ENCODE measurements around the gene COL4A5.
"Not testable (repeated sequence)": the region's sequence is repeated elsewhere in the genome, so short reads cannot be mapped to it uniquely, and the experiment has no call there.

COL4A5 gene

DNA sequence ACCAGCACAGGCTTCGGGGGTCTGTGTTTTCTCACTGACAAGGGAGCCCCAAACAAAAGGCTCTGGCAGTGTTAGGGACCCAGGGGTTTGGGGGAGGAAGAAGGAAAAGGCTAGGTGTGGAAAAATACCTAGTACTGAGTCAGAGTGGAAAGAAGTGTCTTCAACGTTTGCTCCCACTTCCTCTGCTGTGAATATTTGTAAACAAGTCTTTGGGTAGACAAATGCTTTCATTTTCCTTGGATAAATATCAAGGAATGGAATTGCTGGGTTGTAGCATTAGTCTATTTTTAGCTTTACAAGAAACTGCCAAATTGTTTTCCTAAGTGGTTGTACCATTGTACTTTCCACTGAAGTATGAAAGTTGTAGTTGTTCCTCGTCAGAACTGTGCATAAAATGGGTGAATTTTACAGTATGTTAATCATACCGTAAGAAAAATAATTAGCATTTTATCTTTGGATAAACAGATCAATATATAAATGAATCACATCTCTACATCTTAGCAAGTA, 17.4 kb downstream of the COL4A5 start:
- no peak for DNase-seq

DNA sequence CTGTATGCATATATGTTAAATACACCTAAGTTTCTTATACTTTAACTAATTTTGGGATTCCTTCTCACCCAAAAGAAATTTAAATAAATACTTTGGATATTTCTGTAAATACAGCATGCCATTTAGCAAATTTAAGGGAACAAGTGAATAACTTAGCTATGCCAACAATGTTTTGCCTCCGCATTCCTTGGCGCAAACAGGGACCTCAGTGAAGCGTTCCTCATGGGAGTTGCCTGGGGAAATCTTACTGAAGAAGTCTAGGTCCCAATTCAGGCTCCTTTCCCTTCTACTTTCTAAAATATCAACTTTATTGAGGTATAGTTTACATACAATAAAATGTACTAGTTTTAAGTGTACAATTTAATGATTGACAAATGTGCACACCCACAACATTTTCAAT, 25.0 kb downstream of the COL4A5 start:
- no peak for DNase-seq

DNA sequence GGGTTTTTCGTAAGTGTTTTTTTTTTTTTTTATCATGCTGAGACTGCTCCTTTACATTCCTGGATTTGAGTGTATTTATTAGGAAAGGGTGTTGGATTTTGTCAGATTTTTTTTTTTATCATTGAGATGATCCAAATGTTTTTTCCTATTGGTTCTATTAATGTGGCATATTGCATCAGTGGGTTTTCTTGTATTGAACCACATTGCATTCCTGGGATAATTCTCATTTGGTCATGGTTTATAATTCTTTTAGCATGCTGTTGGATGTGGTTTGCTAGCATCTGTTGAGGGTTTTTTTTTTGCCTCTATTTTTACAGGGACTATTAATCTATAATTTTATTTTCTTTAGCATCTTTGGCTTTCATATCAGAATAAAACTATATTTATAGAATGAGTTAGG, 28.8 kb downstream of the COL4A5 start:
- DNase-seq: no peak

DNA sequence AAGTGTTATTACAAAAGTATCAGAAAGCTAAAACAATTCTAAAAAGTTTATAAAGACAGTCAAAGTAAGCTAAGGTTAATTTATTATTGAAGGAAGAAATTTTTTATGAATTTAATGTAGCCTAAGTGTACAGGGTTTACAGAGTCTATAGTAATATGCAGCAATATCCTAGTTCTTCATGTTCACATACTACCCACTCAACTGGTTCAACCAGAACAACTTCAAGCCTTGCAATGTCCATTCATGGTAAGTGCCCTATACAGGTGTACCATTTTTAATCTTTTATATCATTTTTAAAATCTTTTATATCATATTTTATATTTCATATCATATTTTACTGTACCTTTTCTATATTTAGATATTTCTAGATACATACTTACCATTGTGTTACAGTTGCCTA, 34.3 kb downstream of the COL4A5 start:
- DNase-seq: no peak

DNA sequence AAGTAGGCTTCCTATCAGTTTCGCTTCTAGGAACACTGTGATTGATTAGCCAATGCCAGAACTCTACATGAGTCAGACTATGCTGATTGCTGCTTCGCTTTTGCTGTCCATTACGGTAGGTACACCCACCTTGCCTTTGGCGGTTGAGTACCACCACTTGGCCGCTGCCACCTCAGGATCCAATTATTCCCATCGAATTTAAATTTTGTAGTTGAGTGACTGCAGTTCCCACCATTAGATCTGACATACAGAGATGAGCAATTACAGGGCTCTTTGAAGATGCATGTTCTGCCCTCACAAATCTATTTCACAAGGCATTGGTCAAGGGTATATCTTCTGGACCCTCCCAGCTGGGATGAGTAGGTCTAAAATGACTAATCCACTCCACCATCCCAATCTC, 41.9 kb downstream of the COL4A5 start:
- DNase-seq: not testable (repeated sequence)

DNA sequence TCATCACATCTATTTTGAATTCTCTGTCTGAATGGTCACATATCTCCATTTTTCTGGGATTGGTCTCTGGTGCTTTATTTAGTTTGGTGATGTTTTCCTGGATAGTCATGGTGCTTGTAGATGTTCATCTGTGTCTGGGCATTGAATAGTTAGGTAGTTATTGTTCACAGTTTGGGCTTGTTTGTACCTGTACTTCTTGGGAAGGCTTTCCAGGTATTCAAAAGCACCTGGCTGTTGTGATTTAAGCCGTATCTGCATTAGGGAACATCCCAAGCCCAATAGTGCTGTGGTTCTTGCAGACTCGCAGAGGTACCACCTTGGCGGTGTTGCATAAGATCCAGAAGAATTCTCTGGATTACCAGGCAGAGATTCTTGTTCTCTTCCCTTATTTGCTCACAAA, 44.6 kb downstream of the COL4A5 start:
- DNase-seq: no peak

DNA sequence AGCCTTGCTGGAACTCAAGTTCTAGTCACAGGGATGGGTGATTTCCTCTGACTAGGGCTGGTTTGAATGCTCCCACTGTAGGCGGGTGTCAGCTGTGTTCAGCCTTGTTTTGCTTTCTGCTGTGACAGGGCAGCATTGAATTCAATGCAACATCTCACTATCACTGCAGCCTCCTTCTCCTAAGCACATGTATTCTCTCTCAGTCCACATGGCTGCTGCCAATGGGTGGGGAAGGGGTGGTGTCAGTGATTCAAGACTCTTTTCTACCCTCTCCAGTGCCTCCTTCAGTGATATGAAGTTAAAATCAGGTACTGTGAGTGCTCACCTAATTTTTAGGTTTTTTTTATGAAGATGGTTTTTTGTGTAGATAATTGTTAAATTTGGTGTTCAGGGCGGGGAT, 46.3 kb downstream of the COL4A5 start:
- DNase-seq: no peak

DNA sequence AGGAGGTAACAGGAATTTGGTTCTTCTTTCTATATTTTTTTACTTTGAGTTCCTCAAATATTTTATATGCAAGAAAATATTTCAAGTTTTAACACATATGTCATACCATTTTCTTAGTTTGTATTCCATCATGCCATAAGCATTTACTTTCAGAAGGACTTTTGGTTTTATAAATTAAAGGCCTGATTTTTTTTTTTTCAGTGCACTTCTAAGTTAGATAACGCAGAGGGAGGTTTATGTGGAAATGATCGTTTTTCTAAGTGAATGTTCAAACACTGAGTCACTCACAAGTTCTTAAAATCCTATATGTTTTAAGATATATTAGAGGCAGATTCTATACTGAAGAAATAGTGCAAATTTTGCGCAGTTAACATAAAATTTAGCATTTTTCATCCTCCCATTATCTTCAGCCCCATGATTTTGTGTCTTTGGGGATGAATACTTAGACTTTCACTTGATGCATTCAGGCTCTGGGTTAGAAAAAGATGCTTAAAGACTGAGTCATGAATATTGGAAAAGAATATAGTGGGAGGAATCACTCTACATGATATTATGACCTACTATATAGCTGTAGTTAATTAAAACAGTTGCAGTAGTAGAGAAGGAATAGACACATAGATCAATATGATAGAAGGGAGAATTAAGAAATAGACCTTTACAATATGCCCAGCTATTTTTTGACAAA, 54.9 kb downstream of the COL4A5 start:
- DNase-seq: no peak

DNA sequence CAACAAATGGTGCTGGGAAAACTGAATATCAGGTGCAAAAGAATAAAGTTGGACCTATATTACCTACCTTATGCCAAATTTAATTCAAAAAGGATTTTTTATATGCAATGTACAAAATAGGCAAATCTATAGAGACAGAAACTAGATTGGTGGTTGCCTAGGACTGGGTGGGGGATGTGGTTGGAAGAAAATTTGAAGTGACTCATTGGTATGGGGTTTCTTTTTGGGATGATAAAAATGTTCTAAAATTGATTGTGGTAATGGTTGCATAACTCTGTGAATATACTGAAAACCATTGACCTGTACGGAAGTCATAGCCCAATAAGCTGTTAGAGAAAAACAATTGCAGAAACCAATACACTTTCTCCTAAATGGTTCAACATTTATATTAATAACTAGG, 72.1 kb downstream of the COL4A5 start:
- no peak for DNase-seq

DNA sequence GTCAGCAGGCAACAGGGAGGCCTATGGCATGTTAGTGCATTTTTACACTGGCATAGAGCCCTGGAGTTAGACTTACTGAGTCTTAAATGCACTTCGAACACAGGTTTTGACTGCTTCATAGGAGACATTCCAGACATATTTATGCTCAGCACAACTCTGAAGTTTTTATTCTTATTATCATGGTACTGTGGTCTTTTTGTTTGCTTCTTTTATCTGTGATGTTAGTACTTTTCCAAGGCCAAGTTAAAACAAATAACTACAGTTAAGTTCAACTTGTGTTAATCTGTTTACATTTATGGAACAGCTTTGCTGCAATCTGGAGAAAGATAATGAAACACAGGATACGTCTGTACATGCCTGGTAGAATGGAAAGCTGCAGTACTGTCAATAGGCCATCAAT, 76.5 kb downstream of the COL4A5 start:
- no peak for DNase-seq

DNA sequence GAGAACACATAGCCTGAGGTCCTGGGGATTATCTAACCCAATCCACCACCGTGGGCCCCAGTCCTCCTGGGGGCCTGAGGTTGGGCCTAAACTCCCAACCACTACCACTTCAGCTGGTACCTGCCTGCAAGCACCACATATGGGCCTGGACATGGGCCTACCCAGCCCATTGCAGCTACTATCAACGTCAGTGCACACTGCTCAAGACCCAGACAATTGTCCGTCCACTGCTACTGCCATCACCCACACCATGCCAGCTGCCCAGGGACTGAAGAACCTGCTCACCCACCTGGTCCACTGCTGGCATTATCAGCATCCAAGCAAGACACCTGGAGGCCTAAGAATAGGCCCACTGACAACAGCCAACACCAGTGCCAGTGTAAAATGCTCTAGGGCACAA, 88.1 kb downstream of the COL4A5 start:
- no peak for DNase-seq

DNA sequence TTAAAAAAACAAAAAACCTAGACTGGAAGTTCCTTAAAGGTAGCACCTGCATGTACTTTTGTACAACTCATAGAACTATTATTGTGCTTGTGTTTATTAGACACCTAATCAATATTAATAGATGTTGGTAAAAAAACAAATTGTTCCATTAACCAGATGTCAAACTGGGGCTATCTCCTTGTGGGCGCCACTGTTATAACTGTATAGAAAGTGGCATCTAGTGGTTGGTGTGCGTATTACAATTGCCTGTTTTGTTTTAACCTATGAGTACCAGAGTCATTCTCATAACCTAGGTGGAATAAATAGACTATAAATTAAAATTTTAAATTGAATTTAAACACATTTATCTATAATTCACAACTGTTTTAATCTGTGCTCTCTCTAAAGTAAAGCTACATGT, 97.4 kb downstream of the COL4A5 start:
- DNase-seq: peak in 1 of 2 experiments; percentile 18

DNA sequence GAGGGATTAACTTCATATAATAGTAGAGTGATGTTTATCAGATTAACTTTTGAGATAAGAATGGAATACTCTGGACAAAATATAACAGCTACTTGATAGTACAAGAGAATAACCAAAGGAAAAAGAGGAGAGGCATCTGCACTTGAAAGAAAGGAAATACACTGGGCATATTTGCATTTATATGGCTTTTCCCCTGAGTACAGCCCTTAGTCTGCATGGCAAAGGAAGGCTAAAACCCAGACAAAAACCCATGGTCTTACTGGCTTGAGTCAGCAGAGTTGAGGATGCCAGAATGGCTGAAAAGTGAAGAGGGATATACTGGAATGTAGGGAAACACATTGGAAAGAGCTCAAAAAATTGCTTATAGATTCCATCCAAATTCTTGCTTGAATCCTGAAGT, 101.6 kb downstream of the COL4A5 start:
- no peak for DNase-seq

DNA sequence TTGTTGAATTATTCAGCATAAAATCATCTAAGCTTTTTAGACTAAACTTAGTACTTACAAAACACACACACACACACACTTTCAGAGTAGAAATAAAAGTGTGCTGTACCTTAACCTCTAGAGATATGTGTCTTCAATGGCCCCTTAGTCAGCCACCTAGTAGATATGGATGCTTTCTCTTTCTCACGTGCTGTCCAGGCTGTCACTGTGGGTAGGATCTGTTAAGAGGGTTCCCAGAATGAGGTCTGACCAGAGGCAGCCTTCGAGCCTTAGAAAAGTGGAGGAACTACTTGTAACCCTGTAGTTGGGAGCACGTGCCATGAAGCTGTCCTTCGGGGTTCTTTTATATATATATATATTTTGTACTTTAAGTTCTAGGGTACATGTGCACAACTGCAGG, 117.9 kb downstream of the COL4A5 start:
- DNase-seq: no peak

DNA sequence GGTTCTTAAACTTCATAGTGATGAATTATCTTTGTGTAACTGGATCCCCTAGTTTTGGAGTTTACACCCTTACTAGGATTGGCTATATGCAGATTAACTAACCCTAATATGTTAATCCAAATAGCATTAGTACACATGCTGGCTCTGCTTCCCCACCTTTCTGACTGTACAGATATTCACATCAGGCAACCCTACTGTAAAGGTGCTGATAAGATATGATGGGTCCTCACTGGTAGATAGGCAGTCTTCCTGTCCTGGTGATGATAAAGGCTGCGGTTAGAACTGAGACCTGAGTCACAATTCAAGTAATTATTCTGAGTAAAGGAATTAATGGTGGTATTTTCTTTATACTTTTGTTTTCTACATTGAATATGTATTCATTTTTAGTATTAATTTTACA, 118.6 kb downstream of the COL4A5 start:
- DNase-seq: no peak

DNA sequence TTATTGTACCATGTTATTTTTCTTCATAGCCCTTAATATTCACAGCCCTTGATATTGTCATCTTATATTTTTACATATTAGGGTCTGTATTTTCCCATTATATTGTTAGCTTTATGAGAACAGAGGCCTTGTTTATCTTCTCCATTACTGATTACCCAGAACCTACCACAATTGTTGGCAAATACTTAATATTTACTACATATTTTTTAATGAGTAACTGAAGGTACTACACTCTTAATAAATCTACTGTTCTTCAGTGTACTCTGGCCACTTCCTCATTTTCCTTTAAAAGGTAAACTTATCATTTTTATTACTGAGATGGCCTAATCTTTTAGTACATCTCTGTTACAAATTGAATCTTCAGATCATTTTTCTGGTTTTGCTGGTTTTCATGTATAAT, 133.5 kb downstream of the COL4A5 start:
- DNase-seq: no peak

DNA sequence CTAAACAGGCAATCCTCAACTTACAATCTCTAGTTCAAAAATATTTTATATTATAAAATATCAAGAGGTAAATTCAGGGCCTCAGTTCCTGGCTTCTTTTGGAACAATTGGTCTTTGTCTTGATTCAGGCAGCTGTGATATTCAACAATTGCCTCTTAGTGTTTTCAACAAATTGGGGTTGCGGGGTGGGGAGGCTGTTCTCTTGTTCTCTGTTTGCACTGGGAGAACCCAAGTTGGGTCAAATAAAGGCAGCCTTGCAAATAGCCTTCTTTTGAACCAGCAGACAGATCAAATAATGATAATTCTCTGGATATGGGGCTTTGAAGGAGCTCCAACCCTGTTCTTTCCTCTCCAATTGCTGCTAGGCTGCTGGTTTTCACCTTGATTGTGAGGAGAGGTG, 142.5 kb downstream of the COL4A5 start:
- no peak for DNase-seq

DNA sequence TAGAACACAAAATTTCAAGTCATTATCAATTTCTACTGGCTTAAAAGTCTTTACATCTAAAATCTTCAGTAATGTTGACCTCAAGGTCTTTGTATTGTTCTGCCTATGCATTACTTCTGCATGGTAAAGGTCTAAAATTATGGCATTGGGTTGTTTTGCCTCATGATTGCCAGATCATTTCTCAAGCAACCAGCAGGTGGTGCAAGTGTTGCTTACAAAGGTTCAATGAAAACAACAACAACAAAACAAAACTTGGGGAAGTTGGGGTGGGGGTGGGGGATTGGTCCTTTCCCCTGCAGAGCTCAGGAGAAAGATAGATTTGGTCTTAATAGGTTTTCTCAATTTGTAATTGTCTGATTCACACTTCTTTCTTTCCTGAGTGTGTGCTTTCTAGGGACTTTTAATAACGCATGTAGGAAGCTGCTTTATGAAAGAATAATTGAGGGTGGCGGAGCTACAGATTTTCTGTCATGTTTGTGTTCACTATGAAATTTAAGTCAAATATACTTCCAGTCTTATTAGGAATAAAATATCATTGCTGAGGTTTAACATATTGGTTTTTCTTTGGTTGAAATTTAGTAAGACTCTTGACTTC, 145.1 kb downstream of the COL4A5 start:
- DNase-seq: no peak

DNA sequence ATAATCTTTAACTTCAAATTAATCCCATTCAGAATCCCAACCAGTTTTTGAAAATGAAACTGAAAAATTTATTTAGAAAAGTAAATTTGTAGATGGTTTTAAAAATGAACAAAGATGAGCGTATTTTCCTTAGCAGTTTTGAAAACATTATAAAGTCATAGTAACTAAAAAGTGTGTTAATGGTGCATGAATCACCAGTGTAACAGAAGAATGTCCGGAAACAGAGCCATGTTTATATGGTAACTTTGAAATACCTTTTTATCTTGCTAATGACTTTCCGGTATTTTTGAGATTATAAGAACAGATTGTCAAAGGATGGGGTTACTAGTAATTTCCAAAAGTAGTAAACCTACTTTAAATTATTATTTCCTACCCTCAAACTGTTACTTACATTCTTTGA, 150.9 kb downstream of the COL4A5 start:
- no peak for DNase-seq

DNA sequence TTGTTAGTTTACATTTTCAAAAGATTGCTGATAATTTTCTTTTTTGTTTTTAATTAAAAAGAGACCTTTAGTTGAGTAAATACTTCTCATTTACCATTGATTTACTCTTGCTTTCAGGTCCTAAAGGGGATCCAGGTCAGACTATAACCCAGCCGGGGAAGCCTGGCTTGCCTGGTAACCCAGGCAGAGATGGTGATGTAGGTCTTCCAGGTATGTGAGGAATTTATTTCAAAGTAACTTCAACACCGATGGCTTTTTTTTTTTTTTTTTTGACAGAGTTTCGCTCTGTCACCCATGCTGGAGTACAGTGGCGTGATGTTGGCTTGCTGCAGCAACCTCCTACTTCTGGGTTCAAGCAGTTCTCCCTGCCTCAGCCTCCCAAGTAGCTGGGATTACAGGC, 161.6 kb downstream of the COL4A5 start:
- DNase-seq: no peak

DNA sequence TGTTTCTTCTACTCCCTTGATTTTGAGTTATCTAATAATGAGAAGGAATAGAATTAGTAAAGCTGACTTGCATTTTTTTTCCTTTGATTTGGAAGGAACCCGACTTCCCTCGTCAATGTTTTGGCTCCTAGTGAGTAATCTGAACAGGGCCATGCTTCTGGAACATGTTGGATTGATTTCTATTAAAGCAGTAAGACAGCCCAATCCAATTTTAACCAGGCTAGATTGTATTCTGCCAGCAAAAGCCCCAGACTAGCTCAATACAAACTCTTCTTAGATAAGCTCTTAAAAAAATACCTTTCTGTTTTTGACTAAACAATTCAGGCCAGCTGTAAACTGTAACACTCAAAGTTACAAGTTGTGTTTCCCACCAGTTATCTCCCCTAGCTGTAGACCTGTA, 170.5 kb downstream of the COL4A5 start:
- no peak for DNase-seq

DNA sequence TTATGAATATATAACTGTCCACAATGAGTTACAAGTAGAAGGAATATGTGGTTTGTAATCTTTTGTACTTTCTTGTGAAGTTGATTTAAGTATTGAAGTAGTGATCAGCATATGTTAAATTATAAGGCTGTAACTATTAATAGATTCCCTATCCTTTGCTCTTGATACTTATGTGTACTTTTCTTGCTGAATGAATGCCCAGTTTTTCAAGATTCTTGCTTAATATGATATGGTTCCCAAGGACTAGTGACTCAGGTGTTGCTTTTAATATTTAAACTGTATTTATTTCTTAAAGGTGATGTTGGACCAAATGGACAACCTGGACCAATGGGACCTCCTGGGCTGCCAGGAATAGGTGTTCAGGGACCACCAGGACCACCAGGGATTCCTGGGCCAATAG, 175.0 kb downstream of the COL4A5 start:
- no peak for DNase-seq

DNA sequence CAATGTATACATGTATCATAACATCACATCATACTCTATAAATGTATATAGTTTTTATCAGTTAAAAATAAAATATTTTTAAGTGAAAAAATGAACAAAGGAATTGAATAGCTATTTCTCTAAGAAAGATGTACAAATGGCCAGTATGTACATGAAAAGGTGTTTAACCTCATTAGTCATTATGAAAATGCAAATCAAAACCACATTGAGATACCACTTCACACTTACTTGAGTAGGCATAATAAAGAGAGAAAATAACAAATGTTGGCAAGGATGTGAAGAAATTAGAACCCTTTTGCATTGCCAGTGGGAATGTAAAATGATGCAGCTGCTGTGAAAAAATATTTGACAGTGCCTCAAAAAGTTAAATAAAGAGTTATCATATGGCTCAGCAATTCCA, 201.2 kb downstream of the COL4A5 start:
- DNase-seq: no peak

DNA sequence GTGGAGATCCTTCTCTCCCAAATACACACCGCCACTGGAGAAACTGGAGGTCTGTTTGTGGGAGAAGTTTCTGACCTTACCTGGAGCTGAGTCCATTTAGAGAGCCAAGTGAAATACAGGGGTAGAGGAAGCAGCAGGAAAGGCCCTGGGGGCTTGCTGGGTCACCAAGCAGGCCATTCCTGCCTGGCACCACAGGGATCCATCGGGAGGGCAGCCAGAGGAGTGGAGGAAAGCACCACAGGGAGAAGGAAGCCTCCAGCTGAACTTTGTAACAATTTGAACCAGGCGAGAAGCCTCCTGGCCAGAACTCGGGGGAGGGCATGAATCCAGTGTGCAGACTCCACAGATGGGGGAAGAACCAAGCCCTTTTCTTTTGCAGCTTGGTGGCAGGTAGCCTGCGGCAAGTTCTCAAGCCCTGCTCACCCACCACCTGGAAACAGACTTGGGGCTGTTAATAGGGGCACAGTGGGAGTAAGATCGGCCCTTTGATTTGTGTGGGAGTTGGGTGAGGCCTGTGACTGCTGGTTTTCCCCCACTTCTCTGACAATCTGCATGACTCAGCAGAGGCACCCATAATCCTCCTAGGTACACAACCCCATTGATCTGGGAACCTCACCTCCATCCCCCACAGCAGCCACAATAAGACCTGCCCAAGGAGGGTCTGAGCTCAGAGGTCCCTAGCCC, 202.1 kb downstream of the COL4A5 start:
- no peak for DNase-seq

DNA sequence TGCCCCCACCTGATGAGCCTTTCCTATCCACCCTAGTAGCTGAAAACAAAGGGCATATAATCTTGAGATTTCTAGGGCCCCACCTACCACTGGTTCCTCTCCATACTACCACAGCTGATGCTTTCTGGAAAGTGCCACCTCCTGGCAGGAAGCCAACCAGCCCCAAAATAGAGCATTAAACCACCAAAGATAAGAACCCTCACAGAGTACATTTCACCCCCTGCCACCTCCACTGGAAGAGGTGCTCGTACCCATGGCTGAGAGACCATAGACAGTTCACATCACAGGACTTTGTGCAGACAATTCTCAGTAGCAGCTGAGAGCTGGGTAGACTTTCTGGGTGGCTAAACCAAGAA, 202.6 kb downstream of the COL4A5 start:
- DNase-seq: no peak

Measured in SHP77 (cell line).